PC-3 (cell line): Measurements from ENCODE around the gene SMC1A.

Source experiments
- CTCF ChIP-seq: fragments of 300-600 bp; sonication (generic); conservative IDR thresholded peaks from 2 replicates; pipeline ENCODE4 v1.5.1; 2017; ENCODE audit warnings: antibody characterized with exemption, low read depth, mild to moderate bottlenecking, low read length
- EZH2 ChIP-seq: fragments of 300-600 bp; sonication (generic); IDR thresholded peaks from one replicate; pipeline ENCODE4 v1.6.1; 2017; ENCODE audit warnings: antibody characterized with exemption, mild to moderate bottlenecking, low read length; ENCODE audit not compliant: unreplicated experiment
- EZH2phosphoT487 ChIP-seq: fragments of 300-600 bp; sonication (generic); IDR thresholded peaks from 2 replicates; pipeline ENCODE4 v1.6.1; 2018; ENCODE audit warnings: mild to moderate bottlenecking, antibody characterized with exemption, low read length, borderline replicate concordance

- TF ChIP-seq CTCF = no peak
- no peak for TF ChIP-seq EZH2
- no peak for TF ChIP-seq EZH2phosphoT487
Observed at GRCh38 chrX:53438174-53438831, 15.8 kb upstream of the SMC1A start.
